HG03025 (cell line): ENCODE measurements around the gene SRGAP3.

Experiments used
- ATAC-seq: cut with Tn5 transposase; IDR thresholded peaks from one replicate; pipeline ENCODE4 v1.9.1; 2021; ENCODE audit warnings: mild to moderate bottlenecking, moderate library complexity; ENCODE audit not compliant: unreplicated experiment, low FRiP score

Gene SRGAP3

GRCh38 chr3:9032231-9032777, 217.1 kb downstream of the SRGAP3 start:
- no peak for ATAC-seq

GRCh38 chr3:9030034-9030433, 219.4 kb downstream of the SRGAP3 start:
- ATAC-seq, result no peak

GRCh38 chr3:9028134-9028533, 221.3 kb downstream of the SRGAP3 start:
- no peak for ATAC-seq

- ATAC-seq, result no peak
Observed at GRCh38 chr3:9026320-9027045, 223.0 kb downstream of the SRGAP3 start.

- no peak for ATAC-seq
Observed at GRCh38 chr3:9024341-9024740, 225.1 kb downstream of the SRGAP3 start.

GRCh38 chr3:9023226-9023590, 226.2 kb downstream of the SRGAP3 start:
- no peak for ATAC-seq

GRCh38 chr3:9022305-9023225, 226.9 kb downstream of the SRGAP3 start:
- no peak for ATAC-seq

GRCh38 chr3:9021271-9022009, 228.0 kb downstream of the SRGAP3 start:
- no peak for ATAC-seq

- ATAC-seq, result no peak
Observed at GRCh38 chr3:9020426-9020825, 229.0 kb downstream of the SRGAP3 start.

- no peak for ATAC-seq
Observed at GRCh38 chr3:9019259-9019961, 230.0 kb downstream of the SRGAP3 start.

- ATAC-seq, result no peak
Observed at GRCh38 chr3:9015250-9015649, 234.2 kb downstream of the SRGAP3 start.

GRCh38 chr3:9013782-9014563, 235.5 kb downstream of the SRGAP3 start:
- no peak for ATAC-seq

GRCh38 chr3:9012521-9012920, 236.9 kb downstream of the SRGAP3 start:
- ATAC-seq, result no peak

- no peak for ATAC-seq
Observed at GRCh38 chr3:9009976-9010545, 239.4 kb downstream of the SRGAP3 start.

GRCh38 chr3:9008550-9009255, 240.7 kb downstream of the SRGAP3 start:
- ATAC-seq, result no peak

GRCh38 chr3:9007928-9008327, 241.5 kb downstream of the SRGAP3 start:
- ATAC-seq, result no peak

GRCh38 chr3:9007213-9007612, 242.2 kb downstream of the SRGAP3 start:
- no peak for ATAC-seq

GRCh38 chr3:9000041-9000440, 249.4 kb downstream of the SRGAP3 start:
- no peak for ATAC-seq
